HL-60 (cell line): ENCODE results near the gene PKD1.

Experiments used
- DNase-seq, 2 experiments: peaks; one replicate each; pipeline ENCODE4 v3.0.0-alpha.2; 2010 to 2020; ENCODE audit warnings: low read depth in 1 of 2, low spot score in 1 of 2
- H3K27ac ChIP-seq: fragments of 250-450 bp; sonication (Bioruptor Pico); replicated peaks from 2 replicates; pipeline ENCODE4 v1.5.1; 2020; ENCODE audit warnings: mild to moderate bottlenecking, moderate library complexity
- H3K27me3 ChIP-seq: fragments of 250-450 bp; sonication (Bioruptor Pico); 2 replicates; pipeline ENCODE4 v1.5.1; 2021; ENCODE audit warnings: mild to moderate bottlenecking, moderate library complexity; ENCODE audit not compliant: insufficient read depth, poor library complexity, severe bottlenecking
- H3K4me3 ChIP-seq: replicated peaks from 2 replicates; pipeline ENCODE4 v1.5.1; 2011; ENCODE audit warnings: mild to moderate bottlenecking, control low read depth, low read length; ENCODE audit not compliant: insufficient read depth
- GABPA ChIP-seq: IDR thresholded peaks from 2 replicates; pipeline ENCODE4 v1.6.1; 2012; ENCODE audit warnings: low read depth
- POLR2AphosphoS5 ChIP-seq: IDR thresholded peaks from 2 replicates; pipeline ENCODE4 v1.6.1; 2012; ENCODE audit warnings: low read depth
- REST ChIP-seq: IDR thresholded peaks from 2 replicates; pipeline ENCODE4 v1.6.1; 2012; ENCODE audit warnings: low read depth; ENCODE audit not compliant: insufficient replicate concordance
- SPI1 ChIP-seq: IDR thresholded peaks from 2 replicates; pipeline ENCODE4 v1.6.1; 2012; ENCODE audit warnings: low read depth, mild to moderate bottlenecking, borderline replicate concordance
- TF ChIP-seq, protein P1 (sequence below): IDR thresholded peaks from one replicate; pipeline ENCODE4 v1.5.1; 2011; ENCODE audit warnings: low read length, control low read depth, inconsistent platforms; ENCODE audit not compliant: insufficient read depth

The PKD1 gene

DNA sequence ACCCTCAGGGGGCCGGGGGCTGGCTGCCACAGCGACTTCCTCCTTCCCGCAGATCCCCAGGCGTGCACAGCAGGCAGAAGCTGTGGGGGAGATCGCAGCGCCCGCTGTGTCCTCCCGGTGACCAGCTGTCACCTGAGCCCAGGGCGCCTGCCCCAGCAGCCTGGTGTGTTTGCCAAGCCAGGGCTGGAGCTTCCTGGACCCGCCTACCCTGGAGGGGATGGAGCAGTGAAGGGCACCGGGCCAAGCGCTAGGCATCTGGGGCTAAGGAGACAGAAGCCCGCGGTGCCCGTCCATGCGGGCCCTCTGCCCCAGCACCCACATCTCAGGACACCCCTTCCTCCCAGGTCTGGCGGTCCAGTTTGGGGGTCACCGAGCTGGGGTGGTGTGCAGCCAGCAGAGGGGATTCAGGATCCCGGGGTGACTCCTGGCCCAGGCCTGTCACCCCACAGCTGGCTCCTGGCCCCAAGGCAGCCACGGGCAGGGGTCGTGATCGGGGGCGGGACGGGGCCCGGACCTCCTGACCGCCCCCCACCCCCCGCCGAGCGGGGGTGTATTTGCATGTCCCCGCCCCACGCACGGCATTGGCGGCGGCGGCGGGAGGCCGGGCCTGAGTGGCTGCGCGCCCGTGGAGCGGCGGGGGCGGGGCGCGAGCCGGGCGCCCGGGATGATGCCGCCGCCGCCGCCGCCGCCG lies 12.4 kb upstream of the PKD1 start, which contains the start of gene RAB26:
Gene RAB26, plus strand, starts transcription at position 645 of the 691 bp plus-strand sequence. CDS start 159 bp downstream, outside the sequence.
- H3K4me3 ChIP-seq: peak within 1 kb of the TSS; percentile 17
- H3K27me3 ChIP-seq: peaks cover 3% of the 10 kb centered on the region
- TF ChIP-seq, protein P1, sequence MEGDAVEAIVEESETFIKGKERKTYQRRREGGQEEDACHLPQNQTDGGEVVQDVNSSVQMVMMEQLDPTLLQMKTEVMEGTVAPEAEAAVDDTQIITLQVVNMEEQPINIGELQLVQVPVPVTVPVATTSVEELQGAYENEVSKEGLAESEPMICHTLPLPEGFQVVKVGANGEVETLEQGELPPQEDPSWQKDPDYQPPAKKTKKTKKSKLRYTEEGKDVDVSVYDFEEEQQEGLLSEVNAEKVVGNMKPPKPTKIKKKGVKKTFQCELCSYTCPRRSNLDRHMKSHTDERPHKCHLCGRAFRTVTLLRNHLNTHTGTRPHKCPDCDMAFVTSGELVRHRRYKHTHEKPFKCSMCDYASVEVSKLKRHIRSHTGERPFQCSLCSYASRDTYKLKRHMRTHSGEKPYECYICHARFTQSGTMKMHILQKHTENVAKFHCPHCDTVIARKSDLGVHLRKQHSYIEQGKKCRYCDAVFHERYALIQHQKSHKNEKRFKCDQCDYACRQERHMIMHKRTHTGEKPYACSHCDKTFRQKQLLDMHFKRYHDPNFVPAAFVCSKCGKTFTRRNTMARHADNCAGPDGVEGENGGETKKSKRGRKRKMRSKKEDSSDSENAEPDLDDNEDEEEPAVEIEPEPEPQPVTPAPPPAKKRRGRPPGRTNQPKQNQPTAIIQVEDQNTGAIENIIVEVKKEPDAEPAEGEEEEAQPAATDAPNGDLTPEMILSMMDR: no peak
- TF ChIP-seq POLR2AphosphoS5: no peak
- TF ChIP-seq SPI1: peak; percentile 19; the same call in 1 of the 2 replicates
- TF ChIP-seq REST: no peak
- no peak for TF ChIP-seq GABPA
- no peak within 1 kb of the TSS for H3K27ac ChIP-seq
- peak in 1 of 2 experiments; percentile 42 for DNase-seq

GRCh38 chr16:2147378-2147777 lies 11.7 kb upstream of the PKD1 start:
- Histone ChIP-seq H3K27ac (no peak overlapping the region), H3K27me3 (peaks cover 3% of the 10 kb centered on the region), H3K4me3 (no peak overlapping the region)
- TF ChIP-seq SPI1 (no peak), POLR2AphosphoS5 (no peak), REST (no peak), GABPA (no peak)
- TF ChIP-seq, protein P1: no peak
- DNase-seq: no peak

- Histone ChIP-seq H3K27ac (no peak overlapping the region), H3K27me3 (peaks cover 3% of the 10 kb centered on the region), H3K4me3 (no peak overlapping the region)
- DNase-seq: no peak
- TF ChIP-seq GABPA (no peak), POLR2AphosphoS5 (no peak), REST (no peak), SPI1 (no peak)
- TF ChIP-seq, protein P1: no peak
Measured at GRCh38 chr16:2145843-2146242, 10.1 kb upstream of the PKD1 start.
